Kidney (tissue), 14 donors: Measurements from ENCODE around the gene PPP2R3B. TPM values are rescaled to one million over a fixed set of nuclear protein-coding genes. Genes with fewer than 3 reads are reported as not detected.

Experiments used
- DNase-seq, 5 donors: peaks; one replicate each; pipeline ENCODE4 v3.0.0-alpha.2; 2013 to 2020
- FAIRE-seq: peaks from 2 replicates; lab custom pipeline; 2012; peaks lifted over from hg19 to GRCh38; lab: Jason Lieb, UNC
- H3K27ac ChIP-seq, 2 donors: one replicate each; pipeline ENCODE4 v1.7.0; 2013; ENCODE audit warnings: low read depth in 2 of 2, low read length in 2 of 2, inconsistent platforms in 1 of 2
- H3K27me3 ChIP-seq: one replicate; pipeline ENCODE4 v1.7.1; 2013; ENCODE audit warnings: low read length, inconsistent platforms; ENCODE audit not compliant: control insufficient read depth, insufficient read depth
- H3K36me3 ChIP-seq, 3 donors: one replicate each; pipeline versions ENCODE4 v1.7.0 to v1.7.1; 2013; ENCODE audit warnings: low read length in 3 of 3, control low read depth in 1 of 3, inconsistent platforms in 1 of 3; ENCODE audit not compliant: insufficient read depth in 3 of 3, control insufficient read depth in 2 of 3
- H3K4me1 ChIP-seq, 3 donors: one replicate each; pipeline versions ENCODE4 v1.7.0 to v1.7.1; 2013; ENCODE audit warnings: low read length in 3 of 3, inconsistent platforms in 1 of 3, low read depth in 1 of 3; ENCODE audit not compliant: control insufficient read depth in 2 of 3, insufficient read depth in 2 of 3
- H3K4me3 ChIP-seq, 3 donors: one replicate each; pipeline versions ENCODE4 v1.7.0 to v1.8.1; 2013; ENCODE audit warnings: low read length in 3 of 3, control low read depth in 1 of 3, inconsistent platforms in 1 of 3
- H3K9ac ChIP-seq, 3 donors: one replicate each; pipeline versions ENCODE4 v1.7.0 to v1.7.1; 2013; ENCODE audit warnings: low read length in 3 of 3, control low read depth in 1 of 3, inconsistent platforms in 1 of 3
- H3K9me3 ChIP-seq, 3 donors: one replicate each; pipeline versions ENCODE4 v1.7.0 to v1.7.1; 2013; ENCODE audit warnings: low read length in 3 of 3, control low read depth in 1 of 3, inconsistent platforms in 1 of 3; ENCODE audit not compliant: control insufficient read depth in 2 of 3, insufficient read depth in 1 of 3
- intact Hi-C: fragments of 100-400 bp; cut with DNase I; formaldehyde crosslinking; loops from one replicate; pipeline ENCODE4 v1.11.1; 2022
- polyA plus RNA-seq: library from polyadenylated mRNA; stranded (reverse); fragments of 350-450 nt; fragmentation: Illumina TruSeq; extraction: RNeasy Lipid Tissue Mini Kit (QIAGEN cat#74804); gene quantifications from one replicate; pipeline ENCODE4 v1.2.3, GENCODE V29; 2014; ENCODE audit warnings: low read depth, low replicate concordance; ENCODE audit not compliant: insufficient read depth
- total RNA-seq: library from RNA; stranded (reverse); fragmentation: NEBNext Ultra II Directional; extraction: Animal tissue kit (Norgen Biotek cat#: 25700); gene quantifications from one replicate; pipeline ENCODE4 v1.2.1, GENCODE V29; 2021
- TF ChIP-seq, protein P1 (sequence below): IDR thresholded peaks from 3 replicates; pipeline ENCODE4 v1.5.1; 2012; ENCODE audit warnings: mild to moderate bottlenecking, moderate library complexity, borderline replicate concordance; ENCODE audit not compliant: insufficient read depth; ENCODE audit errors: extremely low read depth
- donor health status: control.
- donor health status: control.
- donor health status: control.
- donor health status: control.
- donor health status: control.
- donor health status: DM: yes; HTN: yes; CAD: no.
- donor health status: Normal renal cell carcinoma (clear cell type).

PPP2R3B gene
- total and polyA plus RNA-seq, 2 donors from 2014 or later = 14.1 to 14.4 TPM

DNA sequence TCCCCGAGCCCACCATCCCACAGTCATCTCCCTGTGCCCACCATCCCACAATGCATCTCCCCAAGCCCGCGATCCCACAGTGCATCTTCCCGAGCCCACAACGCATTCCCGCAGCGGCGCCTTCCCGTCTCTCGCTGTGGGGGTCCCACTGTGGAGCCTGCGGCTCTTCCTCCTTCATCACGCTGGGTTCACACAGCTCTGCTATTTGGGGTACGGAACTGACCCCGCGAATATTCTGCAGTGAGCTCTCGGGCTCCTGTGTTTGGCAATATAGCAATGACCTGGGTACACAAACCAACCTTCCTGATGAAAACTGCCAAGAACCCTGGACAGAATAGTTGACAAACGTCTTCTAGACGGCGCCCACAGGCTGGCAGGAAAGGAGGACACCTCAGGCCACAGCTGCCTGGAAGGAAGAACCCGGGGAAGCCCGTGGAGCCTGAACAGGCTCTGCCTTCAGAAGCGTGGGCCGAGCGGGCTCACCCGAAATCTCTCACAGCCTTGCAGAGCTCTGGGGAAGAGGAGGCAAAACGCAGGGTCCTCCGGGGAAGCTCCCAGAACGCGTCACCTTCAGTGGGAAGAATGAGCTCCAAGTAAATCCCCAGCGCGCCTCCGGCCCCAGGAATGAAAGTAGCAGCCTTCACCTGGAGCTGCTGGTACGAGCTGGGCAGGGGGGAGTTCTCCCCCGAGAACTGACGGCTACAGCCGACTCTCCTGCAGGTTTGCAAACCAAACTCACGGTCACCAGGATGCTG lies 22.9 kb downstream of the PPP2R3B start:
- no peaks in the 10 kb centered on the region for H3K4me1 ChIP-seq
- no peak overlapping the region for H3K4me3 ChIP-seq
- no peak for FAIRE-seq
- no peaks in the 10 kb centered on the region for H3K27me3 ChIP-seq
- peaks cover 0 to 2% (median 0%) of the 10 kb centered on the region in 3 donors for H3K9me3 ChIP-seq
- peak in 1 of 5 donors; percentile 54 for DNase-seq
- H3K36me3 ChIP-seq = peaks cover 0 to 3% (median 0%) of the 10 kb centered on the region in 3 donors
- no peak overlapping the region for H3K9ac ChIP-seq
- intact Hi-C loops = no loop called here
- TF ChIP-seq, protein P1, sequence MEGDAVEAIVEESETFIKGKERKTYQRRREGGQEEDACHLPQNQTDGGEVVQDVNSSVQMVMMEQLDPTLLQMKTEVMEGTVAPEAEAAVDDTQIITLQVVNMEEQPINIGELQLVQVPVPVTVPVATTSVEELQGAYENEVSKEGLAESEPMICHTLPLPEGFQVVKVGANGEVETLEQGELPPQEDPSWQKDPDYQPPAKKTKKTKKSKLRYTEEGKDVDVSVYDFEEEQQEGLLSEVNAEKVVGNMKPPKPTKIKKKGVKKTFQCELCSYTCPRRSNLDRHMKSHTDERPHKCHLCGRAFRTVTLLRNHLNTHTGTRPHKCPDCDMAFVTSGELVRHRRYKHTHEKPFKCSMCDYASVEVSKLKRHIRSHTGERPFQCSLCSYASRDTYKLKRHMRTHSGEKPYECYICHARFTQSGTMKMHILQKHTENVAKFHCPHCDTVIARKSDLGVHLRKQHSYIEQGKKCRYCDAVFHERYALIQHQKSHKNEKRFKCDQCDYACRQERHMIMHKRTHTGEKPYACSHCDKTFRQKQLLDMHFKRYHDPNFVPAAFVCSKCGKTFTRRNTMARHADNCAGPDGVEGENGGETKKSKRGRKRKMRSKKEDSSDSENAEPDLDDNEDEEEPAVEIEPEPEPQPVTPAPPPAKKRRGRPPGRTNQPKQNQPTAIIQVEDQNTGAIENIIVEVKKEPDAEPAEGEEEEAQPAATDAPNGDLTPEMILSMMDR = no peak
- no peak overlapping the region for H3K27ac ChIP-seq

GRCh38 chrX:362937-363620 lies 23.6 kb downstream of the PPP2R3B start:
- TF ChIP-seq, protein P1 = no peak
- Histone ChIP-seq H3K27ac (no peak overlapping the region), H3K36me3 (peaks cover 0 to 3% (median 0%) of the 10 kb centered on the region in 3 donors), H3K4me1 (no peaks in the 10 kb centered on the region), H3K9ac (no peak overlapping the region), H3K27me3 (no peaks in the 10 kb centered on the region), H3K9me3 (peaks cover 0 to 2% (median 0%) of the 10 kb centered on the region in 3 donors), H3K4me3 (no peak overlapping the region)
- no peak for FAIRE-seq
- peak in 1 of 5 donors; percentile 35 for DNase-seq
- intact Hi-C loops = no loop called here

DNA sequence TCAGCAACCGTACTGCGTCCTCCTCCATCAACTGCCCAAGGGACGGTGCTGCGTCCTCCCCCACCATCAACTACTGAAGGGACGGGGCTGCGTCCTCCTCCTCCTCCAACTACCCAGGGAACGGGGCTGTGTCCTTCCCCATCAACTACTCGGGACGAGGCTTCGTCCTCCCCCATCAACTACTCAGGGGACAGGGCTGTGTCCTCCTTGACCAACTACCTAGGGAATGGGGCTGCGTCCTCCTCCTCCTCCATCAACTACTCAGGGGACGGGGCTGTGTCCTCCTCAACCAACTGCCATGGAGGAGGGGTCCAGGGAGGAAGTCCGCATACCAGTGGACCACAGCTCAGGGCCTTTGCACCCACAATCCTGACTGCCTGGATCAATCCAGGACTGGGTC lies 24.4 kb downstream of the PPP2R3B start:
- FAIRE-seq = no peak

More for the DNA sequence above, 24.4 kb downstream of the PPP2R3B start:
- peak in 1 of 5 donors; percentile 30 for DNase-seq
- no peak overlapping the region for H3K4me3 ChIP-seq
- H3K27ac ChIP-seq = no peak overlapping the region
- intact Hi-C loops = no loop called here
- no peaks in the 10 kb centered on the region for H3K4me1 ChIP-seq
- TF ChIP-seq, protein P1 = no peak
- H3K9me3 ChIP-seq = peaks cover 0 to 2% (median 0%) of the 10 kb centered on the region in 3 donors
- H3K9ac ChIP-seq = no peak overlapping the region
- peaks cover 0 to 3% (median 0%) of the 10 kb centered on the region in 3 donors for H3K36me3 ChIP-seq
- no peaks in the 10 kb centered on the region for H3K27me3 ChIP-seq
